ENCODE data around the gene WDR62.

GRCh38 chr19:36142496-36142895 lies 87.8 kb downstream of the WDR62 start:
- TF ChIP-seq POLR2A (IDR thresholded peaks at IDR 0.05; ENCODE audit: low read length) (no peak), GATA1 (IDR thresholded peaks at IDR 0.05; ENCODE audit: low read depth, low read length) (no peak)

All from erythroblast (primary cell).